HG03521 (cell line): ENCODE results near the gene COL27A1.

ENCODE experiments used
- ATAC-seq: cut with Tn5 transposase; IDR thresholded peaks from one replicate; pipeline ENCODE4 v1.9.1; 2021; ENCODE audit warnings: mild to moderate bottlenecking, moderate library complexity; ENCODE audit not compliant: unreplicated experiment

COL27A1 gene

DNA sequence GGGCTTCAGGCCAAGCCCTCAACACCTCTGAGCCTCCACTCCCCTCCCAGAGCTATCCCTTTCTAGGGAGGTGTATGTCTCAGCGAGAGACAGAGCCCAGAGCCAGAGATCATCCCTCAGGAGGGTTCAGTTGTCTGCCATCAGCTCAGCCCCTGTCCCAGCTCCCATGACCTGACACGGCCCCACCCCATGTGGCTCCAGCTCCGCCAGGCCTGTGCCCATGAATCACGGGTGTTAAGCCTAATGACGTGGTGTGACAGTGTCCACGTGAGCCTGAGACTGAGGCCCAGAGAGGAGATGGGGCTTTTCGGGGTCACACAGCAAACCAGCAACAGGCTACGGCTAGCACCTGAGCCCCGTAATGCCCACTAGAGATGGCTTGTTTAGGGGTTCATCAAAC is 106.7 kb downstream of the COL27A1 start:
- ATAC-seq = no peak

- no peak for ATAC-seq
Measured at GRCh38 chr9:114263853-114264510, 108.6 kb downstream of the COL27A1 start.

- no peak for ATAC-seq
Measured at GRCh38 chr9:114264806-114265550, 109.6 kb downstream of the COL27A1 start.

- no peak for ATAC-seq
Measured at GRCh38 chr9:114266969-114267368, 111.6 kb downstream of the COL27A1 start.

DNA sequence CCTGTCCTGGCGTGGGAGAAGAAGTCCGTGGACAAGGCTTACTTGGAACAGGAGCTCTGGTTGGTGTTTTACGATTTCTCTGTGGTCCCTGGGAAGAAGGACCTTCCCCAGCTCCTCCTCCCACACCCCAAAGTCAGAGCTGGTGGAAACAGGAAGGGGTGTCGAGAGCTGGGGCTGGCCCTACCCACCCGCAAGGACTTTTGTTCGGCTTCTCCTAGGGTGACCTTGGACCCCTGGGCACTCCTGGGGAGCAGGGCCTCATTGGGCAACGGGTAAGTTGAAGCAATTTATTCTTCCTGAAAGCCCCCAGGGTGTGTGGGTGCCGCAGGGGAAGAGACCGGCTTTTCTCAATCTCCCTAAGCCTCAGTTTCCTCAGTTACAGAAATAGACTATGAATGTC is 113.7 kb downstream of the COL27A1 start:
- ATAC-seq = no peak

- ATAC-seq = no peak
Measured at GRCh38 chr9:114270120-114270975, 115.0 kb downstream of the COL27A1 start.

DNA sequence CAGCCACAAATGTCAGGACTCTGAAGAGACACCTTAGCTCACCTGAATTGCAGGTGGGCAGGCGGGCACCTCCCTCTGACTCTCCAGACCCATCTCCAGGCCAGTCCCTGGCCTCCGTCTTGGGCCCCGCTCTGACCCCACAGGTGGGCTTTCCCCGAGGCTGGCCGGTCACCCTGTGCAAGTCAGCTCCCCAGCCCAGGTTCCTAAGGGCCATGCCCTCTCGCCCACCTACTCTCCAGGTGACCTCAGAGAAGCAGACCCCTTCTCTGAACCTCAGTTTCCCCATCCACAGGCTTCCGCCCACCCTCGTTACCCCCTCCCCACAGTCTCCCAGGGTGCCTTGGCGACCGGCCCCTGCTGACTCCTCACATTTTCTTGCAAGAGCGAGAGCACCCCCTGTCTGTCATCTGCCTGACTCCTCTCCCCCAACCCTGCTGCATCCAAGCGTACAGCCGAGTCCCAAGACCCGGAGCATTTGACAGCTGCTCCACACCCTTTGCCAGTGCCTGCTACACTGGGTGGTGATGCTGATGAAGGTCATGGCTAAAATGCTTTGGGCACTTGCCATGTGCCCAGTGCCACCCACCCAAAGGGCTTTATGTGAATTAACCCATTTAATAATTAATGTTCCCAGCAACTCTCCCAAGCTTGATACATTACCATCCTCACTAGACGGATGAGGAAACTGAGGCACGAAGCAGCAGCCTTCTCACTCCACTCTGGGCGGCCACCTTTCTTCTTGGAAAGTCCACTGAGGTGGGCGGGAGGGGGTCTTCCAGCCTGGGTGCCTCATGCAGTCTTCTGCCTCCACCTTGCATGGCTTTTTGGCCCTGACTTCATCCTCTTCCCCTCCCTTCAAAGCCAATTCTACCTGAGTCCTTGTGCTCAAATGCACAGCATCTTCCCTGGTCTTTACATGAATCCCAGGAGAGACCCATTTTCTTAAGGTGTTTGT is 116.5 kb downstream of the COL27A1 start:
- no peak for ATAC-seq

DNA sequence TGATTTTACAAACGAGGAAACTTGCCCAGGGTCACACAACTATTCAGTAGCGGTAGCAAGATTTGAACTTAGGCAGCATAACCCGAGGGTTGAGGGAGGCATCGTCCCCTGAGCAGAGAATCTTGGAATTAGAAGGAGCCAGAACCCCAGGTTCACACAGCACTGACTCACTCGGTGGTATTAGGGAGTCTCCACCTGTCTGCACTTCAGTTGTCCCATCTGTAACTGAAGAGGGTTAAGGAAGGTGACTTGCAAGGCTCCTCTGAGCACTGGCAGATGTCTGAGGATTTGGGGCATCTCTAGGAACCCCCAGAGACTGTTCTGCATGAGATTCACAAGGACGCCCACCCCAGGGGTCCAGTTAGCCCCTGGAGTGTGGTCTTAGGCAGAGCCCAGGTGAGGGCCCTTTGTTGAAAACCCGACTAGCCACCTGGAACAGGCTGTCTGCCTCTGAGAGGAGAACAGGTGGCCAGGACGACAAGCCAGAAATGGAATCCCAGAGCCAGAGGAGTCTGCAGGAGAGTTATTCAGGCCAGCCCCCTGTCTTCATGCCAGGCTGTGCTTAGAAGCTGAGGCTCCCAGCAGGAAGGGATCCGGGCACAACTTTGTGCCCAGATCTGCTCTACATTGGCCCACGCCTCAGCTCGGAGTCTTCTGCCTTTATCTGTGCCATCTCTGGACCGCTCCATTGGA is 117.5 kb downstream of the COL27A1 start:
- ATAC-seq = no peak

GRCh38 chr9:114273461-114273881 is 118.1 kb downstream of the COL27A1 start:
- ATAC-seq = no peak

- ATAC-seq = no peak
Measured at GRCh38 chr9:114274217-114274616, 118.9 kb downstream of the COL27A1 start.

- no peak for ATAC-seq
Measured at GRCh38 chr9:114275246-114276004, 120.1 kb downstream of the COL27A1 start.

GRCh38 chr9:114276908-114277821 is 121.8 kb downstream of the COL27A1 start:
- ATAC-seq = no peak

DNA sequence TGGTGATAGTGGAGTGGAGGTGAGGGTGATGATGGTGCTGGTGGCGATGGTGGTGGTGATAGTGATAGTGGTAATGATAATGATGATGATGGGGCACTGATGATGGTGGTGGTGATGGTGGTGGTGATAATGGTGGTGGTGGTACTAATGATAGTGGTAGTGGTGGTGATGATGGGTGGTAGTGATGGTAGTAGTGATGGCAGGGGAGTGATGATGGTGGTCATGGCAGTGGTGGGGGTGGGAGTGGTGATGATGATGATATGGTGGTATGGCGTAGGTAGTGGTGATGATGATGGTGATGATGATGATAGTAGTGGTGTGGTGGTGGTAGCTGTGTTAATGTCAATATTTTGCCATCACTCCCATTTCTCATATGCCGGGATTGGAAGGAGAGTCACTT is 123.0 kb downstream of the COL27A1 start:
- ATAC-seq = no peak

GRCh38 chr9:114278881-114279570 is 123.7 kb downstream of the COL27A1 start:
- no peak for ATAC-seq

- no peak for ATAC-seq
Measured at GRCh38 chr9:114279693-114280092, 124.4 kb downstream of the COL27A1 start.

DNA sequence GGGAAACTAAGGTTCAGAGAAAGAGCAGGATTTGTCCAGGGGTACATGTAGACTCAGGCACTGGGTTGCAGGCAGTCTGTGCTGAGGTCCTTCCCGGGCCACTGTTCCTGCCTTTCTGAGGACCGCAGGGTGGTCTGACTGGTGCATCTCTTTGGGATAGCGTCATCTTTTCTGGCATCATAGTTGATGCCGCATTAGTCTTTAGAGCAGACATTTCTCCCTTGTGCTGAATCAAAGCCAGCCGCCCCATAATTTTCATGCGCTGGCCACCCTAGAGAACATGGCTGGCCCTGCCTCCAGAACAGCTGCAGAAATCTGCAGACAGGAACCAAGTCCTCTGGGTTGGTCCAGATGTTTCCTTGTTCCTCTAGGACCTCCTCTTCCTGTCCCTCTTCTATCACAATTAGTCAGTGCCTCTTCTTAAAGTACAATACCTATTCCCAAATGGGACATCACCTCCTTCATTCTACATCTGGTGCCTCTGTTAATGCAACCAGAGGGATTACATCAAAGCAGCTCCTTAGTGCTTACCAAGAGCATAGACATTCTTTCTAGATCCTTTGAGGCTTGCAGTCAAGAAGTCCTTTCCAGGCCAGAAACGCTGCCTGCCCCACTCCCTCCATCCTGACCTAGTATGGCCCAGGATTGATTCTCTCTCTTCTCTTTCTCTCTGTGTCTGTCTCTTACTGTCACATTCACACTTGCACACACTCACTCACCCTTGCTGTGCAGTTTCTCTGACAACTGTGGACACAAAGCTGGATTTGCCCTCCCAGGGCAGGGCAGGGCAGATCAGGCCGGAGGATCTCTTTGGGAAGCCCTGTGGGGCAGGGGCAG is 125.5 kb downstream of the COL27A1 start:
- ATAC-seq = no peak
